Brain microvascular endothelial cell (primary cell): Measurements from ENCODE around the gene VSIR.

ENCODE experiments used
- DNase-seq: peaks from one replicate; pipeline ENCODE4 v3.0.0-alpha.2; 2020
- H3K27ac ChIP-seq: fragments of 250-450 bp; sonication (Bioruptor Pico); 2 replicates; pipeline ENCODE4 v1.5.1; 2020; ENCODE audit warnings: mild to moderate bottlenecking, moderate library complexity
- H3K27me3 ChIP-seq: fragments of 250-450 bp; sonication (Bioruptor Pico); replicated peaks from 2 replicates; pipeline ENCODE4 v1.5.1; 2020; ENCODE audit warnings: mild to moderate bottlenecking
- H3K36me3 ChIP-seq: fragments of 250-450 bp; sonication (Bioruptor Pico); replicated peaks from 2 replicates; pipeline ENCODE4 v1.5.1; 2020; ENCODE audit warnings: mild to moderate bottlenecking
- H3K4me3 ChIP-seq: 2 replicates; pipeline ENCODE4 v1.5.1; 2011; ENCODE audit warnings: low read depth, mild to moderate bottlenecking, control low read depth, low read length, moderate library complexity
- in situ Hi-C: cut with HindIII; loops from 2 replicates; pipeline ENCODE4 v1.10.0; 2017; ENCODE audit warnings: low sequenced_read_pairs, low pct_ligation_motif_present
- TF ChIP-seq, protein P1 (sequence below): IDR thresholded peaks from 2 replicates; pipeline ENCODE4 v1.5.1; 2011; ENCODE audit warnings: low read depth, mild to moderate bottlenecking, moderate library complexity, low read length, control low read depth, inconsistent platforms; ENCODE audit errors: missing control alignments

The VSIR gene

GRCh38 chr10:71750124-71750841 lies 23.0 kb downstream of the VSIR start:
- in situ Hi-C loops: no loop called here
- TF ChIP-seq, protein P1, sequence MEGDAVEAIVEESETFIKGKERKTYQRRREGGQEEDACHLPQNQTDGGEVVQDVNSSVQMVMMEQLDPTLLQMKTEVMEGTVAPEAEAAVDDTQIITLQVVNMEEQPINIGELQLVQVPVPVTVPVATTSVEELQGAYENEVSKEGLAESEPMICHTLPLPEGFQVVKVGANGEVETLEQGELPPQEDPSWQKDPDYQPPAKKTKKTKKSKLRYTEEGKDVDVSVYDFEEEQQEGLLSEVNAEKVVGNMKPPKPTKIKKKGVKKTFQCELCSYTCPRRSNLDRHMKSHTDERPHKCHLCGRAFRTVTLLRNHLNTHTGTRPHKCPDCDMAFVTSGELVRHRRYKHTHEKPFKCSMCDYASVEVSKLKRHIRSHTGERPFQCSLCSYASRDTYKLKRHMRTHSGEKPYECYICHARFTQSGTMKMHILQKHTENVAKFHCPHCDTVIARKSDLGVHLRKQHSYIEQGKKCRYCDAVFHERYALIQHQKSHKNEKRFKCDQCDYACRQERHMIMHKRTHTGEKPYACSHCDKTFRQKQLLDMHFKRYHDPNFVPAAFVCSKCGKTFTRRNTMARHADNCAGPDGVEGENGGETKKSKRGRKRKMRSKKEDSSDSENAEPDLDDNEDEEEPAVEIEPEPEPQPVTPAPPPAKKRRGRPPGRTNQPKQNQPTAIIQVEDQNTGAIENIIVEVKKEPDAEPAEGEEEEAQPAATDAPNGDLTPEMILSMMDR: no peak
- DNase-seq: no peak
- H3K4me3 ChIP-seq: no peak overlapping the region
- H3K36me3 ChIP-seq: no peaks in the 10 kb centered on the region
- H3K27me3 ChIP-seq: no peaks in the 10 kb centered on the region
- no peak overlapping the region for H3K27ac ChIP-seq

DNA sequence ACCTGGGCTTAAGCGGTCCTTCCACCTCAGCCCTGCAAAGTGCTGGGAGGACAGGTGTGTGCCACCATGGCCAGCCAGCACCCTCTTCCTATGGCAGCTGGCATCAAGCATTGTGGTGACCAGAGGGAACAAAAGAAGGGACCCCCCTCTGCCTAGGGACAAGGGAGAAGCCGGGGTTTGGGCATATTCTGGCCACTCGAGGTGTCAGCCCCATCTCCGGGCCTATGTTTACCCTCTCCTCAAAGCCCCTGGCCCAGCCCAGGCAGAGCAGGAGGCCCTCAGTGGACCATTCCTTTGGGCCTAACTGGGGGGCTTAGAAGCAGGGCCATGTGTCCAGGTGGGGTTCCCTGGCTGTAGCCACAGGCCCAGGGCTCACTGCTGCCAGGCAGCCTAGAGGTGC lies 23.9 kb downstream of the VSIR start:
- in situ Hi-C loops: no loop called here
- Histone ChIP-seq H3K27me3 (no peaks in the 10 kb centered on the region), H3K4me3 (no peak overlapping the region), H3K27ac (no peak overlapping the region), H3K36me3 (no peaks in the 10 kb centered on the region)
- TF ChIP-seq, protein P1: no peak
- no peak for DNase-seq

- in situ Hi-C loops: no loop called here
- no peak overlapping the region for H3K27ac ChIP-seq
- no peak overlapping the region for H3K4me3 ChIP-seq
- H3K36me3 ChIP-seq: no peaks in the 10 kb centered on the region
- no peak for DNase-seq
- H3K27me3 ChIP-seq: no peaks in the 10 kb centered on the region
- TF ChIP-seq, protein P1: no peak
These were observed 24.6 kb downstream of the VSIR start for GRCh38 chr10:71748671-71749191.

DNA sequence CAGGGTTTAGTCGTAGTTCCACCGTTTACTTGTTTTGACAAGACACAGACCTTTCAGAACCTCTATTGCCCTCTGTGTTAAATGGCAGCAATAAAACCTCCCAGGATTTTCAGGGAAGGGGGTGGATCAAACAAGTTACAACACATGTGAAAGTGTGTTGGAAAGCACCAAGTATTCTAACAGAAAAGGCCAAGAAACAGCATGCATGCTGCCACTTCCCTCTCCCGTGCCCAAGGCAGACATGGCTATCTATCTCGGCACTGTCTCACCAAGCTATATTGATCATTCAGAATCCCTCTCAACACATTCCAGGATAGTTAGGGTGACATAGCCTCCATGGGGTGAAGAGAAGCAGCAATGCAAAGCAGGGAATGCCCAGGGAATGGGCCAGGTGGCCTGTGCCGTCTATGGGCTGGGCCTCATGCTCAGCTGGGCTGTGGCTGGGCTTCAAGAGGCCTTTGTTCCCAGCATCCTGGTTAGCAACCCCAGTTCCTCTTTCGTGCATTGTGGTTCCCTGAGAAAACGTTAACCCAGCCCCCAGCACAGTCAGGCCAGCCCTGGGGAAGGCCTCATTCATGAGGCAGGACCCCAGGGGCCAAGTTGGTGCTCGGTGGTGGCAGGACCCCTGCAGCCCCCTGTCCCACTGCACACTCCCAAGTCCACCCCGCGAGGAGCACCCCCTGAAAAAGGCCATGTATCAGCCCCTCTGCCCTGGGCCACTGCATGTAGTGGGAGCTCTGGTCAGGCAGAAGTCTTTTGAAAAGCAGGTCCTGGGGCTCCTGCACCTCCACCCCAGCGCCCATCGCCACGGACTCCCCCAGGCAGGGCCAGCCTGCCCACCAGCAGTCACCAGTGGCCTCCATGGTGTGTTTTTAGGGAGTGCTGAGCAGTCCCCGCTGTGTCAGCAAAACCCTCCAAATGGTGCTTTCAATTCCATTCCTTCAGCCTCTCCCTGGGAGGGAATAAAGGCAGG lies 25.5 kb downstream of the VSIR start:
- H3K4me3 ChIP-seq: no peak overlapping the region

GRCh38 chr10:71747039-71747531 lies 26.2 kb downstream of the VSIR start:
- Histone ChIP-seq H3K27ac (no peak overlapping the region), H3K36me3 (no peaks in the 10 kb centered on the region), H3K27me3 (no peaks in the 10 kb centered on the region), H3K4me3 (no peak overlapping the region)
- DNase-seq: no peak
- in situ Hi-C loops: no loop called here
- TF ChIP-seq, protein P1: no peak

More for the DNA sequence above, 25.5 kb downstream of the VSIR start:
- Histone ChIP-seq H3K27ac (no peak overlapping the region), H3K36me3 (no peaks in the 10 kb centered on the region), H3K27me3 (no peaks in the 10 kb centered on the region)
- TF ChIP-seq, protein P1: no peak
- no peak for DNase-seq
- in situ Hi-C loops: no loop called here
